H9 (cell line): ENCODE measurements around the gene COL18A1. TPM values are rescaled to one million over a fixed set of nuclear protein-coding genes. Genes with fewer than 3 reads are reported as not detected.

Experiments
- DNase-seq: peaks from one replicate; pipeline ENCODE4 v3.0.0-alpha.2; 2017
- H2AFZ ChIP-seq: one replicate; pipeline ENCODE4 v1.6.1; 2013; ENCODE audit warnings: mild to moderate bottlenecking, low read length, control low read depth, moderate library complexity
- H2AK5ac ChIP-seq: 2 replicates; pipeline ENCODE4 v1.6.1; 2013; ENCODE audit warnings: low read length, control low read depth, mixed read lengths; ENCODE audit not compliant: insufficient read length
- H2BK120ac ChIP-seq: one replicate; pipeline ENCODE4 v1.6.1; 2013; ENCODE audit warnings: low read depth, mild to moderate bottlenecking, low read length, control low read depth, inconsistent platforms; ENCODE audit not compliant: poor library complexity, severe bottlenecking
- H2BK12ac ChIP-seq: 2 replicates; pipeline ENCODE4 v1.6.1; 2013; ENCODE audit warnings: low read length, control low read depth, mixed read lengths, low read depth; ENCODE audit not compliant: insufficient read length
- H2BK15ac ChIP-seq: 2 replicates; pipeline ENCODE4 v1.6.1; 2013; ENCODE audit warnings: low read depth, low read length, control low read depth
- H2BK20ac ChIP-seq: one replicate; pipeline ENCODE4 v1.6.1; 2013; ENCODE audit warnings: low read depth, mild to moderate bottlenecking, low read length, control low read depth, inconsistent platforms; ENCODE audit not compliant: poor library complexity, severe bottlenecking
- H2BK5ac ChIP-seq: 2 replicates; pipeline ENCODE4 v1.6.1; 2013; ENCODE audit warnings: low read length, control low read depth, mixed read lengths; ENCODE audit not compliant: insufficient read length
- H3K14ac ChIP-seq: 2 replicates; pipeline ENCODE4 v1.6.1; 2013; ENCODE audit warnings: low read length, control low read depth; ENCODE audit not compliant: insufficient read depth
- H3K18ac ChIP-seq: 2 replicates; pipeline ENCODE4 v1.6.1; 2013; ENCODE audit warnings: low read depth, mild to moderate bottlenecking, mixed read lengths, low read length, control low read depth; ENCODE audit not compliant: insufficient read length
- H3K23ac ChIP-seq: 2 replicates; pipeline ENCODE4 v1.6.1; 2013; ENCODE audit warnings: low read length, control low read depth, mixed read lengths, low read depth; ENCODE audit not compliant: insufficient read length
- H3K23me2 ChIP-seq: 2 replicates; pipeline ENCODE4 v1.6.1; 2013; ENCODE audit warnings: low read depth, mild to moderate bottlenecking, mixed read lengths, low read length, control low read depth; ENCODE audit not compliant: insufficient read length, poor library complexity, severe bottlenecking
- H3K27ac ChIP-seq: 2 replicates; pipeline ENCODE4 v1.5.1; 2013; ENCODE audit warnings: low read length, control low read depth, mixed read lengths, low read depth; ENCODE audit not compliant: insufficient read length
- H3K27me3 ChIP-seq: 2 replicates; pipeline ENCODE4 v1.6.1; 2013; ENCODE audit warnings: low read length, control low read depth, inconsistent platforms; ENCODE audit not compliant: insufficient read depth
- H3K4ac ChIP-seq: 2 replicates; pipeline ENCODE4 v1.6.1; 2013; ENCODE audit warnings: low read depth, mild to moderate bottlenecking, control low read depth, inconsistent platforms, low read length, moderate library complexity
- H3K4me1 ChIP-seq: 2 replicates; pipeline ENCODE4 v1.6.1; 2013; ENCODE audit warnings: low read length, control low read depth, inconsistent platforms; ENCODE audit not compliant: insufficient read depth
- H3K4me2 ChIP-seq: 2 replicates; pipeline ENCODE4 v1.6.1; 2013; ENCODE audit warnings: low read length, control low read depth, mixed read lengths; ENCODE audit not compliant: insufficient read length, insufficient read depth
- H3K56ac ChIP-seq: 2 replicates; pipeline ENCODE4 v1.6.1; 2013; ENCODE audit warnings: low read depth, mild to moderate bottlenecking, mixed read lengths, low read length, control low read depth; ENCODE audit not compliant: insufficient read length
- H3K79me1 ChIP-seq: 2 replicates; pipeline ENCODE4 v1.6.1; 2013; ENCODE audit warnings: low read depth, mild to moderate bottlenecking, moderate library complexity, low read length, control low read depth, inconsistent platforms; ENCODE audit not compliant: insufficient read depth, poor library complexity, severe bottlenecking
- H3K79me2 ChIP-seq: 2 replicates; pipeline ENCODE4 v1.6.1; 2013; ENCODE audit warnings: low read length, control low read depth, inconsistent platforms; ENCODE audit not compliant: insufficient read depth
- H3K9ac ChIP-seq: 2 replicates; pipeline ENCODE4 v1.6.1; 2013; ENCODE audit warnings: low read length, control low read depth, mixed read lengths; ENCODE audit not compliant: insufficient read length; ENCODE audit errors: extremely low read depth
- H3K9me3 ChIP-seq: one replicate; pipeline ENCODE4 v1.6.1; 2013; ENCODE audit warnings: low read depth, low read length, inconsistent platforms; ENCODE audit not compliant: control insufficient read depth
- H3T11ph ChIP-seq: one replicate; pipeline ENCODE4 v1.6.1; 2013; ENCODE audit warnings: mild to moderate bottlenecking, low read length, control low read depth, inconsistent platforms
- H4K20me1 ChIP-seq: one replicate; pipeline ENCODE4 v1.6.1; 2013; ENCODE audit not compliant: control insufficient read depth, insufficient read length, insufficient read depth
- H4K5ac ChIP-seq: 2 replicates; pipeline ENCODE4 v1.6.1; 2013; ENCODE audit warnings: low read depth, mild to moderate bottlenecking, mixed read lengths, low read length, control low read depth; ENCODE audit not compliant: insufficient read length
- H4K8ac ChIP-seq: replicated peaks from 2 replicates; pipeline ENCODE4 v1.6.1; 2013; ENCODE audit warnings: low read length, control low read depth, mixed read lengths, low read depth; ENCODE audit not compliant: insufficient read length
- H4K91ac ChIP-seq: 2 replicates; pipeline ENCODE4 v1.6.1; 2013; ENCODE audit warnings: low read depth, mild to moderate bottlenecking, moderate library complexity, mixed read lengths, low read length, control low read depth; ENCODE audit not compliant: insufficient read length
- H3K27ac Mint-ChIP-seq, 3 experiments: 2 replicates in 2 of 3; 3 replicates in 1 of 3; pipeline ENCODE4 v1.8.0; 2020 to 2021; ENCODE audit warnings: mixed read lengths in 3 of 3, mild to moderate bottlenecking in 1 of 3, moderate library complexity in 1 of 3
- H3K27me3 Mint-ChIP-seq: 2 replicates; pipeline ENCODE4 v1.8.0; 2021; ENCODE audit warnings: low read depth, mild to moderate bottlenecking, moderate library complexity, mixed read lengths
- H3K36me3 Mint-ChIP-seq, 3 experiments: 2 replicates in 2 of 3; 3 replicates in 1 of 3; pipeline ENCODE4 v1.8.0; 2020 to 2021; ENCODE audit warnings: low read depth in 3 of 3, mixed read lengths in 3 of 3; ENCODE audit not compliant: insufficient read depth in 1 of 3
- H3K4me1 Mint-ChIP-seq, 2 experiments: 2 replicates each; pipeline ENCODE4 v1.8.0; 2020; ENCODE audit warnings: mixed read lengths in 2 of 2
- H3K4me3 Mint-ChIP-seq, 2 experiments: 2 replicates in 1 of 2; 3 replicates in 1 of 2; pipeline ENCODE4 v1.8.0; 2020 to 2021; ENCODE audit warnings: mild to moderate bottlenecking in 2 of 2, mixed read lengths in 2 of 2, moderate library complexity in 1 of 2
- H3K9me3 Mint-ChIP-seq, 2 experiments: 2 replicates in 1 of 2; 3 replicates in 1 of 2; pipeline ENCODE4 v1.8.0; 2020; ENCODE audit warnings: mild to moderate bottlenecking in 2 of 2, mixed read lengths in 2 of 2, moderate library complexity in 1 of 2
- WGBS: extraction: QIAGEN DNeasy Blood & Tissue Kit; methylation state at CpG from one replicate; pipeline ENCODE4 v1.1.7; 2013; ENCODE audit warnings: missing lambda C conversion rate, low lambda C conversion rate, mixed read lengths; ENCODE audit not compliant: insufficient read length; ENCODE audit errors: extremely low coverage; 5-methylcytosine and 5-hydroxymethylcytosine counted together
- total RNA-seq: library from RNA; stranded (reverse); gene quantifications from 2 replicates; pipeline ENCODE4 v1.2.1, GENCODE V29; 2021
- TF ChIP-seq, protein P1 (sequence below): fragments of 200-600 bp; sonication (generic); conservative IDR thresholded peaks from 3 replicates; pipeline ENCODE4 v1.8.0; 2021; ENCODE audit warnings: antibody characterized with exemption, mild to moderate bottlenecking

COL18A1 gene
- total RNA-seq, 1 experiment from 2014 or later = 232 TPM

DNA sequence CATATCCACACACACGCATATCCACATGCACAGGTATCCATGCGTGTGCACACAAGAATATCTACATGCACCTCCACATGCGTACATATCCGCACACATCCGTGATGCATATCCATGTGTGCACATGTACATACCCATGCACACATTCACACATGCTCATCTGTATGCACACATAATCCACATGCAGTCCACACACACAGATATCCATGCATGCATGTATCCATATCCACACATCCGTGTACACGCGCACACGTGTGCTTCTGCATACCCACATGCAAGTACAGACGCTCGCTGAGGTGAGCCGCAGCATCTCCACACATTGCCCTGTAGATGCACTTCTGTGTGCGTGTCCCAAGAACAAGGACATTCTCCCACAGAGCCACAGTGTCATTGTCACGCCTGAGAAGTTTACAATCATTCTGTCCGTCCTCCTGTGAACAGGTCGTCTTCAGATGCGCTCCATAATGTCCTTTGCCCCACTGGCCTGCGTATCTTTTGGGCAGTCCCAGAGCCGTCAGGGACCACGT lies 43.4 kb downstream of the COL18A1 start:
- Histone ChIP-seq H2BK15ac (no peak overlapping the region), H3K79me1 (peaks cover 7% of the 10 kb centered on the region), H2AFZ (no peak overlapping the region), H3K9me3 (no peaks in the 10 kb centered on the region), H2BK5ac (no peak overlapping the region), H4K20me1 (no peaks in the 10 kb centered on the region), H2BK120ac (no peak overlapping the region), H3T11ph (no peak overlapping the region), H3K4ac (no peak overlapping the region), H2BK20ac (no peak overlapping the region), H3K4me2 (no peak overlapping the region), H3K4me1 (no peaks in the 10 kb centered on the region), H3K18ac (no peak overlapping the region), H2AK5ac (no peak overlapping the region), H3K23me2 (no peaks in the 10 kb centered on the region), H3K9ac (no peak overlapping the region), H3K79me2 (peaks cover 33% of the 10 kb centered on the region; the same call in 1 of the 2 replicates), H3K56ac (no peak overlapping the region), H4K91ac (no peak overlapping the region), H3K27ac (no peak overlapping the region), H3K27me3 (no peaks in the 10 kb centered on the region), H3K23ac (no peak overlapping the region), H2BK12ac (no peak overlapping the region), H4K5ac (no peak overlapping the region), H3K14ac (no peak overlapping the region), H4K8ac (no peak overlapping the region)
- WGBS = no CpG with 5 or more reads among the region's 20 CpGs
- Mint-ChIP-seq H3K27me3 (no peaks in the 10 kb centered on the region; the same call in 1 of the 2 replicates), H3K4me1 (peaks cover 10 to 26% of the 10 kb centered on the region in 2 experiments), H3K9me3 (peaks cover 0 to 5% of the 10 kb centered on the region in 2 experiments; a peak in 4 of 5 replicates), H3K36me3 (peaks cover 26 to 42% (median 39%) of the 10 kb centered on the region in 3 experiments), H3K27ac (no peak overlapping the region; a peak in 1 of 7 replicates), H3K4me3 (no peak overlapping the region)
- DNase-seq = no peak
- TF ChIP-seq, protein P1, sequence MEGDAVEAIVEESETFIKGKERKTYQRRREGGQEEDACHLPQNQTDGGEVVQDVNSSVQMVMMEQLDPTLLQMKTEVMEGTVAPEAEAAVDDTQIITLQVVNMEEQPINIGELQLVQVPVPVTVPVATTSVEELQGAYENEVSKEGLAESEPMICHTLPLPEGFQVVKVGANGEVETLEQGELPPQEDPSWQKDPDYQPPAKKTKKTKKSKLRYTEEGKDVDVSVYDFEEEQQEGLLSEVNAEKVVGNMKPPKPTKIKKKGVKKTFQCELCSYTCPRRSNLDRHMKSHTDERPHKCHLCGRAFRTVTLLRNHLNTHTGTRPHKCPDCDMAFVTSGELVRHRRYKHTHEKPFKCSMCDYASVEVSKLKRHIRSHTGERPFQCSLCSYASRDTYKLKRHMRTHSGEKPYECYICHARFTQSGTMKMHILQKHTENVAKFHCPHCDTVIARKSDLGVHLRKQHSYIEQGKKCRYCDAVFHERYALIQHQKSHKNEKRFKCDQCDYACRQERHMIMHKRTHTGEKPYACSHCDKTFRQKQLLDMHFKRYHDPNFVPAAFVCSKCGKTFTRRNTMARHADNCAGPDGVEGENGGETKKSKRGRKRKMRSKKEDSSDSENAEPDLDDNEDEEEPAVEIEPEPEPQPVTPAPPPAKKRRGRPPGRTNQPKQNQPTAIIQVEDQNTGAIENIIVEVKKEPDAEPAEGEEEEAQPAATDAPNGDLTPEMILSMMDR = no peak
